Stimulated activated CD4-positive, alpha-beta T cell treated with anti-CD3 and anti-CD28 coated beads, Interleukin-15, amount 100 ng/mL, for 24 hours (primary cell): Measurements from ENCODE around the gene SPSB3.

Experiments
- DNase-seq: peaks from one replicate; pipeline ENCODE4 v3.0.0-alpha.2; 2020

The SPSB3 gene

GRCh38 chr16:1788095-1788707 lies 5.8 kb upstream of the SPSB3 start:
- no peak for DNase-seq

- peak; percentile 3 for DNase-seq
These were observed 5.1 kb upstream of the SPSB3 start for GRCh38 chr16:1787322-1788094.

- peak; percentile 1 for DNase-seq
These were observed 4.6 kb upstream of the SPSB3 start for GRCh38 chr16:1787056-1787321.

DNA sequence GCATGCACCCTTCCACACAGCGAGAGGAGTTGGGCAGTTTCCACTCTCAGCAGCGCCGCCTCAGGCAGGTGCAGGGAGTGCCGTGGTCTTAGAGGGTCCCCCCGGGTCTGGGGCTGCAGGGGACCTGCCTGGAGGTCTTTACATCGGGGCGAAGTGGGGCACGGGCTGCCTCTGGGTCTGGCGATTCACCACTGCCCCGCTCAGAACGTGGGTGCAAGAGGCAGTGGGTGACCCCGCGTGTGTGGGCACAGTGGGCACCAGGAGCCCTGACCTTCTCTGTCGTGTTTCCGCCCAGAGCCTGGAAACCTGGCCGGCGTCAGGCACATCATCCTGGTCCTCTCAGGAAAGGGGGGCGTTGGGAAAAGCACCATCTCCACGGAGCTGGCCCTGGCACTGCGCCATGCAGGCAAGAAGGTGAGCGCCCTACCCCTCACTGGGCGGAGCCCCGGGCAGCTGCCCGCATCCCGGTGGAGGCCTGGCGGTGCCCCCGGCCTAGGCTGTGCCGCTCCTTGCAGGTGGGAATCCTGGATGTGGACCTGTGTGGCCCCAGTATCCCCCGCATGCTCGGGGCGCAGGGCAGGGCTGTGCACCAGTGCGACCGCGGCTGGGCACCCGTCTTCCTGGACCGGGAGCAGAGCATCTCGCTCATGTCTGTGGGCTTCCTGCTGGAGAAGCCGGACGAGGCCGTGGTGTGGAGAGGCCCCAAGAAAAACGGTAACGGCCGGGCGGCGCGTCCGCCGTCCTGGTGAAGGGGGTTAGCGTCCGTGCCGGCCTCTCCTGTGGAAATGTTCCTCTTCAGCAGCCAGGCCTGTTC lies 4.1 kb upstream of the SPSB3 start:
- DNase-seq = peak; percentile 1

DNA sequence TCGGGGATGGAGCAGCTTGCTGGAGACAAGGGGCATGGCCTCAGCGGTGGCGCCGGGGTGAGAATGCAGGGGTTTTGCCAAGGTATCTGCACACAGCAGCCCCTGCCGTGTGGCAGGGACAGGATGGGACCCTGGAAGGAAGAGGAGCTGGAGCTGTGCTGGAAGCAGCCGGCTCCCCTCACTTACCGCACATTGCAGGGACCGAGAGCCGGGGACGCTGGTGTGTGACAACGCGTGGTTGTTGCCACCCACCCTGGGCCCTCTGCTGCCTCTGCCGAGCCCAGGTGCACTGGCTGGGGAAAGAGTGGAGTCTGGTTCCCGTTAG lies 3.4 kb upstream of the SPSB3 start:
- no peak for DNase-seq

DNA sequence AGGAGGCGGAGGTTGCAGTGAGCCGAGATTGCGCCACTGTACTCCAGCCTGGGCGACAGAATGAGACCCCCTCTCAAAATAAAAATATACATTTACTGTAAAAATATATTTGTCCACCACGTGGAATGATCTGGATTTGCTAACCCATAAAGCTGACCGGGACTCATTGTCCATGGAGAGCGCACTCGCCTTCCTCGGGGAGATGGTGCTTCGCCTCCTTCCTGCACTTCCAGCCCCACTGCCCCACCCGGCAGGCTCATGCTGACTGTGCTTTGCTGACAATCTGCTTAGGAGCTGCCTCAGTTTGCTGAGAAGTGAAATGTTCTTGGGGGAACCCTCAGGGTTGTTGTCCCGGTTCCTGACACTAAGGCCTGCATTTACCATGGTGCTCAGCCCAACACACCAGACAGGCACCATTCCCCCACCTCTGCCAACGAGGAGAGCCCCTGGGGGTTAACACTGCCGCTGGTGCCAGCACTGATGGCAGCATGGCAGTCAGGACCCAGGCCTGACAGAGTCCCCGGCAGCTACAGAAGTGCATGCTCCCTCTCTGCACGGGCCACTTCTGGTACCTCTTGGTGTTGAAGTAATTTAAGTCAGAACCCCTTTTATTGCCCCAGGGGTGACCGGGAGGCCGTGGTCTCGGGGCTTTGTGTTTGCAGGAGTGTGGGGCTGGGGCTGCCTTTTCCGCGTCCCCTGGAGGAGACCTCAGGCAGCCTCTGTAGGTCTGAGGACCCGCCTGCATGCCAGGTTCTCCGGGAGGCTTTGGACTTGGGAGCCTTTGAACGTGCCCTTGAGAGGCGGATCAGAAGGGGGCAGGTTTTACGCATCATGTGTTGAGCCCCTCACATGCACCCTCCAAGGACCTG lies 2.8 kb upstream of the SPSB3 start:
- DNase-seq = no peak

DNA sequence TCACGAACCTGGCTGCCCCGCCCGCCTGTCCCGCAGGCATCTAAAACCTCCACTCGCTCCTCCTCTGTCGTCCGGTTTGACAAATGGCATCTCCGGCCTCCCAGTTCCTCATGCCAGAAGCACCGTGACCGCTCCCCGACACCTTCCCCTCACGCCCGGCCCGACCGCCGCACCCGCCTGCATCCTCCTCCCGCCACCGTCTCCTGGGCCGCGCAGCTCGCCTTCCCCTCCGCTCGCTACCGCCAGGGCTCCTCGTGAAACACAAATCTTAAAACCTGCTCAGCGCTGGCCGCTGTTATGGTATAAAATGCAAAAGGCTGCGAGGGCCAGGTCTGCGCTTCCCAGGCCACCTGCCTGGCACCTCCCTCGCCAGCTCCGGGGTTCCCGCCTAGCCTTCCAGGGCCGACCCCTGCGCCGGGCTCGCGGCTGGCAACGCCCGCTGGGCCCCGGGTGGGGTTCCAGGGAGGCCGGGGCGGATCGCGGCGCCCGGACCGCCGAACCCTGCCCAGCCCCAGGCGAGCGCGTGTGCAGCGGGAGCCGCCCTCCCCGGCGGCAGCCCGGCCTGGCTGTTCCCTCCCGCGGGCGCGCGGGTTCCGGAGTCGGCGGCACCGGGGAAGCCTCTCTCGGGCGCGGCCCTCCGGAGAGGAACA lies 488 bp downstream of the SPSB3 start:
- peak; percentile 42 for DNase-seq

DNA sequence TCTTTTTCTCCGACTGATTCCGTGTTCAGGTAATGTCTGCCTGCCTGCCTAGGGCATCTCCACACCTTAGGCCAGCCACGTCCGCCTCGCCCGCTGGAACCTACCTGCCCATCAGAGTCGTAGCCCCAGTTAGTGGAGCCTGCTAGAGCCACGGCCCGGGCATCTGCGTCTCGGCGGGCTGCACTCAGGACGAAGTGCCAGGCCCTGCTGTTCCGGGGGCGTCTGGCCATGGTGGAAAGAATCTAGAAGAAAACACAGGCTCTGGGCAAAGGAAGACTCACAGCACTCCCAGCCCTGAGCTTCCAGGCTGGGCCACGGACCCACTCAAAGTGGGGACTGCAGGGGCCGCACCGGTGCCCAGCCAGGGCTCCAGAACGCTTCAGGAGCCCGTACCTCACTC lies 1.1 kb downstream of the SPSB3 start:
- no peak for DNase-seq

- no peak for DNase-seq
These were observed 1.7 kb downstream of the SPSB3 start for GRCh38 chr16:1780677-1781072.

DNA sequence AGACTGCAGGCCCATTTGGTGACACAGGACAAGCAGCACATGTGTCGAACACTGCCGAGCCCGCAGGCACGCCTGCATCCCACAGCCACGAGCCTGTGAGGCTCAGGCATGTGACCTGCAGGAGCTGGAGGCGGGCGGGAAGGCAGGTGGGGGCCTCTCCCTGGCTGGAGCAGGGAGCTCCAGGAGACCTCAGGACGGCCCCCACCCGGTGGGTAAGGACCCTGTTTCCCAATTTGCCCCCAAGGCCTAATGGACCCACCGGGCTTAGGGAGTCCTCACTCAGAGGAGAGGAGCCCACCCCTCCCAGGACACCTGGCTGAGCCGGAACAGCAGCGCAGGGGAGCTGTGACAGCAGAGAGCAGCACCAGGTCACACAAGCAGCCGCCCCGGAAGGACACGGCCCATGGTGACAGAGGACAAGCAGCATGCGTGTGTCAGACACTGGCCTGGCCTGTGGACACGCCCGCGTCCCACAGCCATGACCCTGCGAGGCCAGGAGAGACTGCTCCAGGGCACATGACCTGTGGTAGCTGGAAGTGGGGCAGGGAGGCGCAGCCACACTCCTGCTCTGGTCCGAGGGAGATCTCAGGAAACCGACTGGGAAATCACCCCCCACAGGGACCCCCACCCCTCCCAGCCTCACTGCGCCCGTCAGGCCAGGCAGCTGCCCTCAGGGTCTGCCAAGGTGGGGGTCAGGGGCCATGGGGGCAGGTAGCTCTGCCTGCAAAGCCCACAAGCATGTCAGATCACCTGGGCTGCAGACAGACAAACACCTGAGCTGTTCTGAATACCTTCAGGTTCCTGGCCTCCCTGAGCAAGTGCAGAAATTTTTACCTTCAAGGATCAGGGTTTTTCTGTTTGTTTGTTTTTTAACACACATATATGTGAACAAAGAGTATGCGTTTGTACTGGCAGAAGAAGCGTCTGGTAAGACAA lies 2.4 kb downstream of the SPSB3 start:
- no peak for DNase-seq

GRCh38 chr16:1779234-1779701 lies 3.1 kb downstream of the SPSB3 start:
- DNase-seq = no peak

- DNase-seq = no peak
These were observed 3.9 kb downstream of the SPSB3 start for GRCh38 chr16:1778200-1779179.

- no peak for DNase-seq
These were observed 4.8 kb downstream of the SPSB3 start for GRCh38 chr16:1777375-1778199.

- no peak for DNase-seq
These were observed 5.4 kb downstream of the SPSB3 start for GRCh38 chr16:1776991-1777374.

DNA sequence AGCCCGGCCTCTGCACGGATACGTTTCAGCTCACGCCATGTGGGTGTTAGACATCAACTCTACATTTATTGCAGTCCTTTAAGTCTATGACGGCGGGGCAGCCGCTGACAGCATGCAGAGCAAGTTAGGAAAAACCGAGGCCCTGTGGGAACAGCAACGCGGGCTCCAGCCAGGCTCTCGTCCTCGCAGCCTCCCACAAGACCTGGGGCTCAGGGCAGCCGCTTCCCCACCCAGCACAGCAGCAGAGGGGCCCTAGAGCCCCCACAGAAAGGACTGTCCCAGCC lies 5.8 kb downstream of the SPSB3 start:
- DNase-seq = no peak

- no peak for DNase-seq
These were observed 6.3 kb downstream of the SPSB3 start for GRCh38 chr16:1775846-1776671.

GRCh38 chr16:1775006-1775845 lies 7.1 kb downstream of the SPSB3 start:
- no peak for DNase-seq

- DNase-seq = no peak
These were observed 8.0 kb downstream of the SPSB3 start for GRCh38 chr16:1774448-1774780.
